ENCODE results near the gene EOLA1. TPM values are rescaled to one million over a fixed set of nuclear protein-coding genes. Genes with fewer than 3 reads are reported as not detected.
"Not testable (repeated sequence)": the region's sequence is repeated elsewhere in the genome, so short reads cannot be mapped to it uniquely, and the experiment has no call there.

EOLA1 gene
- total RNA-seq, 1 experiment from 2014 or later, result 7.9 TPM

GRCh38 chrX:149503446-149503845 is 37.4 kb upstream of the EOLA1 start:
- not testable (repeated sequence) for H3K27ac Mint-ChIP-seq; H4K20me1 ChIP-seq (ENCODE audit: control insufficient read depth, insufficient read depth, insufficient read length); H3K4me1 ChIP-seq (ENCODE audit: insufficient read depth, low read length); H3T11ph ChIP-seq (ENCODE audit: low read length); H3K23me2 ChIP-seq (ENCODE audit: insufficient read length, low read depth, low read length, poor library complexity, severe bottlenecking); H4K91ac ChIP-seq (ENCODE audit: insufficient read length, low read depth, low read length); H3K18ac ChIP-seq (ENCODE audit: insufficient read length, low read depth, low read length); H2BK20ac ChIP-seq (ENCODE audit: low read depth, low read length, poor library complexity, severe bottlenecking); H3K4me3 Mint-ChIP-seq; H3K23ac ChIP-seq (ENCODE audit: insufficient read length, low read depth, low read length); H2BK5ac ChIP-seq (ENCODE audit: insufficient read length, low read length); H3K27me3 ChIP-seq (ENCODE audit: insufficient read depth, low read length); H2BK12ac ChIP-seq (ENCODE audit: insufficient read length, low read depth, low read length); H3K56ac ChIP-seq (ENCODE audit: insufficient read length, low read depth, low read length); H2BK120ac ChIP-seq (ENCODE audit: low read depth, low read length, poor library complexity, severe bottlenecking); H4K8ac ChIP-seq (replicated peaks; ENCODE audit: insufficient read length, low read depth, low read length); H3K79me2 ChIP-seq (ENCODE audit: insufficient read depth, low read length); H3K79me1 ChIP-seq (ENCODE audit: insufficient read depth, low read depth, low read length, poor library complexity, severe bottlenecking); H2AFZ ChIP-seq (ENCODE audit: low read length); DNase-seq; H3K27ac ChIP-seq (ENCODE audit: insufficient read length, low read depth, low read length); H3K27me3 Mint-ChIP-seq (ENCODE audit: low read depth); H3K4me2 ChIP-seq (ENCODE audit: insufficient read depth, insufficient read length, low read length); H3K14ac ChIP-seq (ENCODE audit: insufficient read depth, low read length); H2BK15ac ChIP-seq (ENCODE audit: low read depth, low read length); H2AK5ac ChIP-seq (ENCODE audit: insufficient read length, low read length); H3K9ac ChIP-seq (ENCODE audit: extremely low read depth, insufficient read length, low read length); H4K5ac ChIP-seq (ENCODE audit: insufficient read length, low read depth, low read length); H3K4ac ChIP-seq (ENCODE audit: low read depth, low read length)
- no CpG with 5 or more reads among the region's 10 CpGs for WGBS (ENCODE audit: extremely low coverage, insufficient read length, low lambda C conversion rate)
- Mint-ChIP-seq H3K9me3 (peaks cover 49 to 63% of the 10 kb centered on the region in 2 experiments), H3K36me3 (ENCODE audit: insufficient read depth in 1 of 3, low read depth in 3 of 3) (peaks cover 4 to 31% (median 30%) of the 10 kb centered on the region in 3 experiments), H3K4me1 (peaks cover 6 to 13% of the 10 kb centered on the region in 2 experiments)
- peaks cover 39% of the 10 kb centered on the region for H3K9me3 ChIP-seq (ENCODE audit: control insufficient read depth, low read depth, low read length)

Data from H9 (cell line).